NCI-H146 treated with DMSO at 0.1 percent for 48 hours (cell line): Measurements from ENCODE around the gene HDAC7.

Experiments
- DNase-seq: peaks from one replicate; lab custom pipeline; 2025; ENCODE audit not compliant: unreplicated experiment; lab: John Stamatoyannopoulos, UW

The HDAC7 gene

GRCh38 chr12:47833591-47834012 is 13.9 kb upstream of the HDAC7 start:
- DNase-seq = no peak

- DNase-seq = no peak
These were observed 12.7 kb upstream of the HDAC7 start for GRCh38 chr12:47832263-47832933.

- DNase-seq = no peak
These were observed 9.9 kb upstream of the HDAC7 start for GRCh38 chr12:47829584-47829983.

- no peak for DNase-seq
These were observed 9.3 kb upstream of the HDAC7 start for GRCh38 chr12:47828976-47829482.

- DNase-seq = no peak
These were observed 8.6 kb upstream of the HDAC7 start for GRCh38 chr12:47828008-47828975.

GRCh38 chr12:47825173-47825639 is 5.5 kb upstream of the HDAC7 start:
- DNase-seq = no peak

- no peak for DNase-seq
These were observed 4.9 kb upstream of the HDAC7 start for GRCh38 chr12:47824635-47825034.

- no peak for DNase-seq
These were observed 4.5 kb upstream of the HDAC7 start for GRCh38 chr12:47824198-47824597.

- no peak for DNase-seq
These were observed 3.9 kb upstream of the HDAC7 start for GRCh38 chr12:47823422-47824086.

GRCh38 chr12:47822863-47823262 is 3.2 kb upstream of the HDAC7 start:
- DNase-seq = no peak

GRCh38 chr12:47822401-47822800 is 2.7 kb upstream of the HDAC7 start:
- no peak for DNase-seq

- no peak for DNase-seq
These were observed 1.6 kb upstream of the HDAC7 start for GRCh38 chr12:47821346-47821706.

- no peak for DNase-seq
These were observed 1.1 kb upstream of the HDAC7 start for GRCh38 chr12:47820631-47821345.

GRCh38 chr12:47819138-47819895 is 386 bp downstream of the HDAC7 start:
- DNase-seq = no peak

GRCh38 chr12:47818467-47819137 is 1.1 kb downstream of the HDAC7 start:
- no peak for DNase-seq

GRCh38 chr12:47818007-47818376 is 1.7 kb downstream of the HDAC7 start:
- no peak for DNase-seq

- DNase-seq = no peak
These were observed 2.3 kb downstream of the HDAC7 start for GRCh38 chr12:47817272-47818006.

- peak; percentile 18 for DNase-seq
These were observed 3.1 kb downstream of the HDAC7 start for GRCh38 chr12:47816403-47817271.
